Middle frontal gyrus (tissue), 1 donor: ENCODE results near the gene BRD7.

Experiments
- DNase-seq: peaks from one replicate; pipeline ENCODE4 v3.0.0-alpha.2; 2015; ENCODE audit warnings: low spot score; ENCODE audit errors: extremely low spot score

The BRD7 gene

GRCh38 chr16:50368410-50369132, at the start of gene BRD7:
Gene BRD7, minus strand, starts transcription at chr16:50368988. Its CDS starts 214 bp downstream, at chr16:50368774.
- DNase-seq: peak; percentile 27

- DNase-seq: no peak
Measured at GRCh38 chr16:50416388-50416787, 47.6 kb upstream of the BRD7 start.

GRCh38 chr16:50414152-50414551, 45.4 kb upstream of the BRD7 start:
- no peak for DNase-seq

DNA sequence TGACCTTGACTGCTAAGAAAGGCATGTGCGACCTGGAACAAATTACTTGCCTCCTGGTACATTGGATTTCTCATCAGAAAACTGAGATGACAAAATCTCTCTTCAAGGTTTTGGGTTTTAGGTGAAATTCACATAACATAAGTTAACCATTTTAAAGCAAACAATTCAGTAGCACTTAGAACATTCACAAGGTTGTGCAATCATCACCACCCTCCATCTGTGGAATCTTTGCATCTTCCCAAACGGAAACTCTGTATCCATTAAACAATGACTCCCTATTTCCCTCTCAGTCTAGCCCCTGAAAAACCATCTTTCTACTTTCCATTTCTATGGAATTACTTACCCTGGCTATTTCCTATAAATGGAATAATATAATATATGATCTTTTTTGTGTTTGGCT, 42.2 kb upstream of the BRD7 start:
- DNase-seq: no peak

GRCh38 chr16:50408001-50408561, 39.3 kb upstream of the BRD7 start:
- no peak for DNase-seq

- DNase-seq: no peak
Measured at GRCh38 chr16:50407351-50407750, 38.6 kb upstream of the BRD7 start.

- DNase-seq: no peak
Measured at GRCh38 chr16:50403491-50403890, 34.7 kb upstream of the BRD7 start.

GRCh38 chr16:50402298-50402895, 33.6 kb upstream of the BRD7 start:
- no peak for DNase-seq

DNA sequence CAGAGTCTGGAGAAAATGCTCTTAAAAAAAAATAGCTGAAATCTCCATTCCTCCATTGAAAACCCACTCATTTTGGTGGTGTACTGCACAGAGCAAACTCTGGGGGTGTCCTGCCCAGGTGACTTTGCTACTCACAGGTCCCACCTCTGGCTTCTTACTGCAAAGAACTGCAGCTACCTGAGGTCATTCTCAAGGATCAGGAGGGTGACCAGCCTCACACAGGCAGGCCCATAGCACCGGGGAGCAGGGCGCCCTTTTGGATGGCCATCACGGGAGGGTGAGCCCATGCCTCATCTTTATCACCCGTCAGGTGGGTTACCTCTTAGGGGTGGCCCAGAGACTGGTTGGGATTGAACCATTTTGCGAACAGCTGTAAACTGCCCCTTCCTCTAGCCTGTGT, 32.6 kb upstream of the BRD7 start:
- no peak for DNase-seq

- no peak for DNase-seq
Measured at GRCh38 chr16:50400967-50401348, 32.2 kb upstream of the BRD7 start.

DNA sequence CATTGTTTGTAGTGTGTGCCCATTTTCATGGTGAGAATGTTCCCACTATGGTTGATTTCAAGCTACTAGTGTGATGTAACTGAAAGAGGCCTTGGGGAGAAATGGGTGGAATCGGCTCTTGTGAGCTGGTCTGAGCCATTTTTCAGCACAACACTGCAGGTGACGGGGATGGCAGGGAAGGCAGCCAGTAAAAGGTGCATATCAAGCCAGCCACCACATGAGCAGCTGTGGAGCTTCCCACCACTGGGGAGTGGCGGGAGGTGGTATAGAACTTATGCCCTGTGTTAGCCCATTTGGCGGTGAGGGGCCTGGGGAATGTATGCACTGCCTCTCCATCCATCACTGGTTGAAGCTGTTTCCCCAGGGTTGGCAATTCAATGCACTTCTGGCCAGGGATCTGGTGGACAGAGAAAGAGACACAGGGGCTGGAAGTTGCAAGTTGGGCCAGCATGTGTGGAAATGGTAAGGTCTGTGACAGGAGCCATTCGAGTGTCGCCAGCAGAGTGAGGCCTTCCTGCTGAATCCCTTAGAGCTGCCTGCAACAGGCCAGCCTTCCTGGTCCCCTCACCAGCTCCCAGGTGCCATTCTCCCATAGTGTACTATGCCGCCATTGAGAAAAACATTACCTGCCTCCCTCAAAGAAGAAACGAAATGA, 31.7 kb upstream of the BRD7 start:
- DNase-seq: no peak

DNA sequence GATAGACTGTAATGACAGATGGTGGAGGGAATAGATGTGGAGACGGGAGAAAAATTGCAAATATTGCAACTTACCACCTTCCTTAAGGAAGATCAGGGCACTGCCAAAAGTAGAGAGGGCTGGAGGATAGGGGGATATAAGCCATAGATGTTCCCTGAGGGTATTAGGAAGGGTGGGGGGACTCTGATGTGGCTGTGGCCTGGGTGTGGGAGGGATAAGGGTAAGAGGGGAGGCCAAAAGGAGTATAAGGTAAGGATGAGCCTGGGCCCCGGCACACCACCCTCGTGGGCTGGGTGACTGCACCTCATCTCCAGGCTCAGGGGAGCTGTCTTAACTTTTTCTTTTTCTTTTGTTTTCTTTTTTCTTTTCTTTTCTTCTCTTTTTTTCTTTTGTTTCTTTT, 30.6 kb upstream of the BRD7 start:
- no peak for DNase-seq

DNA sequence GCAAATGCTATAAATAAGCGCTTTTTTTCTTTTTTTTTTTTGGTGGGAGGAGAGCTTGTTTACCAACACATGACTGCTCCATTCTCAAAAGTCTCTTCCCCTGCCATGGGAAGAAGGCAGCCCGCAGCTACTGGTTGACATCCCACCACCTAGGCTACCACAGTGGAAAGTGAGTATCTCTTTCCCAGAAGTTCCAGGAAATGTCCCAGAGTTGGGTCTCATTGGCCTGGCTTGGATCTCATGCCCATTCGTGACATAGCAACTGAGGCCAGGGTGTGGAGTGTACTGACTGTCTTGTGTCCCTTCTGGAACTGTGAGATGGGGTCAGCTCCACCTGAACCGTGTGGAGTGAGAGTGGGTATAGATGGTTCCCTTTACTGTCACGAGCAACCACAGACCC, 29.5 kb upstream of the BRD7 start:
- DNase-seq: no peak

DNA sequence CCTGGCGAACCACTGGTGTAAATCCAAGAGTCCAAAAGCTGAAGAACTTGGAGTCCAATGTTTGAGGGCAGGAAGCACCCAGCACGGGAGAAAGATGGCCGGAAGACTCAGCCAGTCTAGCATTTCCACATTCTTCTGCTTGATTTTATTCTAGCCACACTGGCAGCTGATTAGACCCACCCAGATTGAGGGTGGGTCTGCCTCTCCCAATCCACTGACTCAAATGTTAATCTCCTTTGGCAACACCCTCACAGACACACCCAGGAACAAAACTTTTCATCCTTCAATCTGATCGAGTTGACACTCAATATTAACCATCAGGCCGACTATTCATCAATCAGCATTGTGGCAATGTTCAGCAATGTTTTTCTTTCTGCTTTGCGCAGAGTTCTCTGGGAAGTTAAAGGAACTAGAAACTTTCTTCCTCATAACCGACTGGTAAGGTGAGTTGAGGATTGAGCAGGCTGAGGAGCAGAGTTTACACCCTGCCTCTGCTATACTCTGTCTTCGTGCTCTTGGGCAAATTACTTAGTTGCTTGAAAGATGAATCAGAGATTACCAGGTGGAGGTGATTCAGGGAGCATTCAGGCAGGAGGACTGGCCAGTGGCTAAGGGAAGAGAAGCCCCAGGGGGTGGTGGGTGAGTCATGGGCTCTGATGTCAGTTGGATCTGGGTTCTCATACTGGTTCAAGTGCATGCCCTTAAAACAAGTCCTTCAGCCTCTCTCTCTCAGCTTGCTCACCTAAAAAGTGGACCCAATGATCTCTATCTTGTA, 28.2 kb upstream of the BRD7 start:
- no peak for DNase-seq

DNA sequence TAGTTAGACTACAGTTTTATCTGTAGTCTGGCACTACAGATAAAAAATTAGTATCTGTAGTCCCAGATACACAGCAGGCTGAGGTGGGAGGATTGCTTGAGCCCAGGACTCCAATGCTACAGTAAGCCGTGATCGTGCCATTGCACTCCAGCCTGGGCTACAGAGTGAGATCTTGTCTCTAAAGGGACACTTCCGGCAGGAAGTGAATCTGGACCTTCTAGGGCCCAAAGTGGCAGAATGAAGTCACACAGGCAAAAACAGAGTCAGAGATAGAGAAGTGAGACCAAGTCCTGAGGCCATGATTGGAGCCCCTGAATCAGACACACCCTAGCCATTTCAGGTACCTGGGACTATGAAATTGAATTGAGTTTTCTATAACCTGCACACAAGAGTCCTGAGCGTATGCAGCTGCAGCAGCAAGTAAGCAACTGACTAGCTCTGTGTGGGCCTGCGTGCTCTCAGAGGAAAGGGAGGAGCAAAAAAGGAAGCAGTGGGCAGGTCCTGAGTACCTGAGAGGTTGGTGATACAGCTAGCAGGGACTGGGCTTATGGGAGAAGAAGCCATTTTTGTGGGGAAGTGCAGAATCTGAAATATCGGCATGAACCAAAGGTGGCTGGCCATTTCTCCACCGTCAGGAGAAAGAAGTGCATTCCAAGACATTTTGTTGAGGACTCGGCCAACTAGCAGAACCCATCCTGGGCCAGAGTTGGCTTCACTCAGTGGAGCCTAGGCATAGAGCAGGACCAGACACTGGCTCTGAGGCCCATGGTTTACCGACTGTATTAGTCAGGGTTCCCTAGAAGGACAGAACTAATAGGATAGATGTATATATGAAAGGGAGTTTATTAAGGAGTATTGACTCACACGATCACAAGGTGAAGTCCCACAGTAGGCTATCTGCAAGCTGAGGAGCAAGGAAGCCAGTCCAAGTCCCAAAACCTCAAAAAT, 27.2 kb upstream of the BRD7 start:
- no peak for DNase-seq

GRCh38 chr16:50393858-50394802, 25.3 kb upstream of the BRD7 start:
- DNase-seq: no peak

- DNase-seq: no peak
Measured at GRCh38 chr16:50393416-50393815, 24.6 kb upstream of the BRD7 start.

GRCh38 chr16:50390914-50391716, 22.3 kb upstream of the BRD7 start:
- no peak for DNase-seq

- no peak for DNase-seq
Measured at GRCh38 chr16:50390371-50390771, 21.6 kb upstream of the BRD7 start.
